Renal cortical epithelial cell (primary cell): ENCODE measurements around the gene SCRN1. TPM values are rescaled to one million over a fixed set of nuclear protein-coding genes. Genes with fewer than 3 reads are reported as not detected.
"Not testable (repeated sequence)": the region's sequence is repeated elsewhere in the genome, so short reads cannot be mapped to it uniquely, and the experiment has no call there.

Experiments
- DNase-seq: peaks from one replicate; pipeline ENCODE4 v3.0.0-alpha.2; 2011; ENCODE audit warnings: low read depth
- total RNA-seq: library from RNA; depleted of rRNA; stranded (reverse); fragments of >200 nt; gene quantifications from 2 replicates; pipeline ENCODE4 v1.2.3, GENCODE V29; 2014

SCRN1 gene
- total RNA-seq, 1 donor from 2014 or later: 127 TPM

DNA sequence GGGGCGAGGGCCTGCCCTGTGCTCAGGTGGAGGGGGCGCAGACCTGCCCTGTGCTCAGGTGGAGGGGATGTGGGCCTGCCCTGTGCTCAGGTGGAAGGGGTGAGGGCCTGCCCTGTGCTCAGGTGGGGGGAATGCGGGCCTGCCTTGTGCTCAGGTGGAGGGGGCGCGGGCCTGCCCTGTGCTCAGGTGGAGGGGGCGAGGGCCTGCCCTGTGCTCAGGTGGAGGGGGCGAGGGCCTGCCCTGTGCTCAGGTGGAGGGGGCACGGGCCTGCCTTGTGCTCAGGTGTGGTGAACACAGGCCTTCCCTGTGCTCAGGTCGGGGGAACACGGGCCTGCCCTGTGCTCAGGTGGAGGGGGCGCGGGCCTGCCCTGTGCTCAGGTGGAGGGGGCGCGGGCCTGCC lies 98.8 kb downstream of the SCRN1 start:
- DNase-seq: not testable (repeated sequence)

DNA sequence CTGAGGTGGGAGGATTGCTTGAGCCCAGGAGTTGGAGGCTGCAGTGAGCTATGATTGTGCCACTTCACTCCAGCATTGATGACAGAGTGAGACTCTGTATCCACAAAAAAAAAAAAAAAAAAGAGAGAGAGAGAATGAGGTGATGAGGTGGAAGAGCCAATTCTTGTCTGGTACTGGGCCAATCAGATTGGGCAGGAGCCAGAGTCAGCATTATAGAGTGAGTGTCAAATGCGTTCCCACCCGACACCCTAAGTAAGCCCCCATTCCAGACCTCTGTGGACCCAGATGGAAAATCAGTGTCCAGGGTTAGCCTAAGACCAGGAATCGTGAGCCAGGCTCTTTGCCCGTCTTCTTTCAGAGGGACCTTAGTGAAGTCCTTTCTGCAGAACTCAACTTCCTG lies 99.3 kb downstream of the SCRN1 start:
- DNase-seq: no peak

DNA sequence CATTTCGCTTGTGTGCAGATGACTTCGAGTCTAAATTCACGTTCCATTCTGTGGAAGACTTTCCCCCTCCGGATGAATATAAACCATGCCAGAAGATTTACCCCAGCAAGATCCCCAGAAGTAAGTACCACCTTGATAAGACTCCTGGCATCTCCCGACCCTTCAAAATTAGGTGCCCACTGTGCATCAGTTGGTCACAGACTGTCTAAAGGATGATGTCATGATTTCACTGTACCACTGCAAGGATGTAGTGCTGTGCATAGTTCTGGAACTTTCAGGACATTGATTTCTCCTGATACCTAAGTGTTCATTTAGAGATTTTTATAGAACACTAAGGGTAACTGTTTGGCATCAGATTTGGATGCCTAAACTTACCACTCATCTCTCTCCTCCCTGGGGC lies 100.3 kb downstream of the SCRN1 start:
- no peak for DNase-seq

DNA sequence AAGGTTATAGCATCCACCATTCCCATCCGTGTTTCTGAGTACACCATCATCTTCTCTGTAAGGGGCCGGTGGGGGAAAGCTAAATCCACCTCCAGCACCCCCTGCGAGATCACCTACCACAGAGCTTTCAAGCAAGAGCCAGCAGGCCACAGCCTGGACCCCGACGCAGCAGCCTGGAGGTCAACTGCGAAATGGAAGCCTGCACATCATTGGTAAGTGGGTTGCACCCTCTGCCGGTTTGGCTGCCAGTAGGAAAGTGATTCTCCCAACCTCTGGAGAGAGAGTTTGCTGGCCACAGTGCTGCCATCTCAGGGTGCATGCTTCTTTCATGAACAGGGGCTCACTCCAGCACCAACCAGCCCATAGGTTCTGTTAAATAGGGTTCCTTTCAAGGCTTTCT lies 101.6 kb downstream of the SCRN1 start:
- DNase-seq: no peak

DNA sequence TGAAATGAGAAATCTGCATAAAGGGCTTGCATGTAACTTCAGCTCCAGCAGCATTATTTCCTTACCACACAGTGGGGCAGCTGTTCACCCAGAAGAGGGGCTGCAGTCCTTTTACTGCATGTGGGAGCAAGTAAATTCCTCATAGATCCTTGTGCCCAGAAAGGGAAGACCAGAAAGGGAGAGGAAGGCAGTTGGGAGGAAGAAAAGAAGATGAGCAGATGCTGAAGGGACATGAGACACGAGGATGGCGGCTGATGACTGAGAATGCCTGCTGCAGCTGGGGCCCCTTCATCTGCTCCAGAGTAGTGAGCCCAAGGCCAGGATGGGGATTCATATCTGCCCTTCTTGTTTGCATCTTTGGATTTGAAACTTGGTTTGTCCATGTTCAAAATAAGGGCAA lies 102.8 kb downstream of the SCRN1 start:
- no peak for DNase-seq

DNA sequence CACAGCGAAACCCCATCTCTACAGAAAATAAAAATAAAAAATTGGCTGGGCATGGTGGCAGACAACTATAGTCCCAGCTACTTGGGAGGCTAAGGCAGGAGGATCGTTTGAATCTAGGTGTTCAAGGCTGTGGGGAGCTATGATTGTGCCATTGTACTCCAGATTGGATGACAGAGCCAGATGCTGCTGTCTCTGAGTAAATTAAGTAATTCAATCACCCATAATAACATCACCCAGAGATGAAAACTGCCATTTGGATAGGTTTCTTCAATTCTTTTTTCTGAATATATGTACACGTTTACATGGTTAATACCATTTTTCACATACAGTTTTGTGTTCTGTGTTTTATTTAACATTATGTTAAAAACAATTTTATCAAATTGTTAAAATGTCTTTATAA lies 104.0 kb downstream of the SCRN1 start:
- DNase-seq: no peak

DNA sequence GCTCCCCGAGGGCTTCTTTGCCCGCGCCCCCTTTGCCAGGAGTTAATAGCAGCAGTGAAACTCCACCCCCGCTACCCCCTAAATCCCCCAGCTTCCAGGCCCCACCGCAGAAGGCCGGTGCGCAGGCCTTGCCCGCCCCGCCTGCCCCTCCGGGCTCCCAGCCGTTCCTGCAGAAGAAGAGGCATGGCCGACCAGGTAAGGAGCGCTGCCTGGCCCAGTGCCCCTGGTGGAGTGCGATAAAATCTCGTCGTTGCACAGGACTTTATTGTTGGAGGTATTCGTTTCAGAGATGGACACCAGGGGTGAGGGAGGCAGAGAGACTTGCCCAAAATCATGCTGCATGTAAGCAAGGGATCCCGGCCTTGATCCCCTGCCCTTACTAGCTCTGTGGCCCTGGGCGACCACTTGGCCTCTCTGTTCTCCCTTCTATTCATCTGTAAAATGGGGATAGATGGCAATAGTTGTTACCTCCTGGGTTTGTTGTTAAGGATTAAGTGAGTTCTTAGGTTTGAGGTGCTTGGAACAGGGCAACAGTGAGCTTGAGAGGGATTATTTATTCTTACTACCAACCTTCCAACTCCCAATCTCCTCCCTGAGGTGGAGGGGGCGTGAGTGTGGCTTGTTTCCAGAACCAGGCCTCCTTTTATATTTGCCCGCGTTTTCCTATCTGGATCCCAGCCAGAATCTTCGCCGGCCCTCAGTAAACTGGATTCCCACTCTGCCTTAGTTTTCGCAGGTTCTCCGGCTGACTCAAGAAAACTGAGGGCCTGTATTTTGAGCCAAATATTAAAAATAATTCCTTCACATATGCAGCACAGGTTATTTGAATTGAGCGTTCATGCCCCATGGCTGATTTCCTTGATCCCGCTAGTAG lies 105.0 kb downstream of the SCRN1 start:
- no peak for DNase-seq

DNA sequence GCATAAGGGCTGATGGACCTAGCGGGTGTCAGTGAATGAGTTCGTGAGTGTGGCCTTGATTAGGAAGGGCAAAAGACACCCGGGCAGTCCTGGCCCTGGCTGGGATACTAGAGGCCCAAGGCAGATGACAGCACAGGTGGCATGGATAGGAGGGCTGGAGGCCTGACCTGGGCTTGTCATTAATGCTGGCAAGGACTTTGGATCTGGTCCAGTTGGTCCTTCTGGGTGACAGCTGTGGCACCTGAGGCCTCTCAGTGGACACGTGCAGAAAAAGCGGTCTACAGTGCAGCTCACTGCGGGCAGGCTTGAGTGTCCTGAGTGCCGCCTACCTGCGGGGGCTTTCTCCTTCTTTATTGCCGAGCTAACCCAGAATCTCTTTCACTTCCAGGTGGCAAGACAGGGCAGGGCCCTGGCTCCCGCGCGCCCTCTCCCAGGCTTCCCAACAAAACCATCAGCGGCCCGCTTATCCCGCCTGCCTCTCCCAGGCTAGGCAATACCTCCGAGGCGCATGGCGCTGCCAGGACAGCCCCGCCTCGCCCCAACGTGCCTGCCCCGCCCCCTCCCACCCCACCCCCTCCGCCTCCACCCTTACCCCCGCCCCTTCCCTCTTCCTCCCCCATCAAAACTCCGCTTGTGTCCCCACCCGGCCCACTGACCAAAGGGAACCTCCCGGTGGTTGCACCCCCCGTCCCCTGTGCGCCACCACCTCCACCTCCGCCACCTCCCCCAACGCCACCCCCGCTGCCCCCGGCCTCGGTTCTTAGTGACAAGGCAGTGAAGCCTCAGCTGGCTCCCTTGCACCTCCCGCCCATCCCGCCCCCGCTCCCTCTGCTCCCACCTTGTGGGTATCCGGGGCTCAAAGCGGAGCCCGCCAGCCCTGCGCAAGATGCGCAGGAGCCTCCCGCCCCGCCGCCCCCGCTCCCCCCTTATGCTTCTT lies 105.9 kb downstream of the SCRN1 start:
- no peak for DNase-seq

DNA sequence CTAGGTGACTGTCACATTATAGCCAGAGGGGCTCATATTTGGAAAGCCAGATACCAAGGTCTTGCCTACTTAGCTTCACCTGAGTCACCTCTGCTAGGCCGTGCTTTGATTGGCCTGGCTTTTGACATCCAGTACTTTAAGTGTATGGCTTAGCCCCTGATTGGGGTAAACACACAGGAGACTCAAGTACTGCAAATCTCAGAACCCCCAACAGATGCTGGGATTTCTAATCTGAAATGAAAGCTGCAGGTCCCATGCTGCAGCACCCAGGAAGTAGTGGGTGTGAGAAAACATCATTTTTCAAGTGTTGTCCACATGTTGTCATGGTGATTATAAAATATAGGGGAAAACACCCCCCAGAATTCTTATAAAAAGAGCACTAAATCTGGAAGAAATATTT lies 107.1 kb downstream of the SCRN1 start:
- no peak for DNase-seq

DNA sequence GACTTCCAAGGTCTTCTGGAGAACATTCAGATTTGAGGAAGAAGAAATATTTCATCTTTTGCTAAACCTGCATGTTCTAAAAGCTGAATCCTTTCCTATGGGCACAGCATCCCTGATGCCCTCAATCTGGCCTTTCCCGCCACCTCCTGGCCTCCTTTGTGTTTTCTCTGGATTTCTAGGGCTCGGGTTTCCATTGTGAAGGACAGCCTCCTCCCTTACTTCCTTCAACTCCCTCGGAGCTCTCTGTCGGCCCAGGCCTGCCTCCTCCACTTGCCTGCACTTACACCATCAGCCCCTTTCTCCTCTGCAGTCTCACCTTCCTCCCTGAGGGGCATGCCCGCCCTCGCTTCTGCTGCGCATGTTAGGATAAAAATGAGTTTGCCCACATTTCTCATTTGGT lies 107.9 kb downstream of the SCRN1 start:
- DNase-seq: no peak

DNA sequence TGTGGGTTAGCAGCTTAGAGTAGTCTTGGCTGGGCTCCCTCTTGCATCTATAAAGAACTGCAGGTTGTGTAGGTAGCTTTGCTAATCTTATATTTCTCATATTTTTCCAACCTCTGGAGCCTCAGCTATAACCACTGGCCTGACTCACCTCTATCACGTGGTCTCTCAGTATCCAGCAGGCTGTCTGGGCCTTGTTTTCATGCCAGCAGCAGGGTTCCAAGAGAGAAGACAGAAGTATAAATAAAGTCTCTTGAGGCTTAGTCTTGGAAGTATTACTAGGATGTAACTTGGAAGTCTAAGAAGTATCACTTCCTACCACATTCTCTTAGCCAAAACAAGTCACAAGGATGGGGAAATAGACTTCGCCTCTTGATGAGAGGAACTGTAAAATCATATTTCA lies 110.0 kb downstream of the SCRN1 start:
- no peak for DNase-seq

DNA sequence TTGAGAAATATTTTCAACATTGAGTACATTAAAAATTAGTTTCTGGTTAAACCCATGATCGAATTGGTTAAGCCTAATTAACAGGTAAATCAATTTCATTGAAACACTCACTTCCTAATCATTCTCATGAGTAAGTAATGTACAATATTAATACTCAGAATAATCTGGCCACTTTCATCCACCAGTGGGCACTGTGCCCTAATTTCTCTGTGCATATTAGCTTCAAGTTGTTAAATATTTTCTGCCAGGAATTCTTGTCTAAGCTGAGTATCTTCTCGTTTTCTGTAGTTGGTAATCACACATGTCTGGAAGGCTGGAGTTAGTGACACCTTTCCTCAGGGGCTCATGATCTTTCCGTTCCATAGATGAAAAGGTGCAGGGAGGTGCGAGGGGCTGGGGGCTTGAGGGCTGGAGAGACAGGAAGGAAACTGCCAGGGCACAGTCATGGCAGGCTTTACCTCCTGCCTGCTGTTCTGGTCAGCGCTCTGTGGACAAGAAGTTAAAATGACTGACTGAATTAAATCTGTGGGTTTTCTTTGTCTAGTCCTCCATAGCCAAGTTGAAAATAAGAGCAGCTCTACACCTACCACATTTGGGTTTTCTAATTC lies 111.4 kb downstream of the SCRN1 start:
- DNase-seq: peak; percentile 46

DNA sequence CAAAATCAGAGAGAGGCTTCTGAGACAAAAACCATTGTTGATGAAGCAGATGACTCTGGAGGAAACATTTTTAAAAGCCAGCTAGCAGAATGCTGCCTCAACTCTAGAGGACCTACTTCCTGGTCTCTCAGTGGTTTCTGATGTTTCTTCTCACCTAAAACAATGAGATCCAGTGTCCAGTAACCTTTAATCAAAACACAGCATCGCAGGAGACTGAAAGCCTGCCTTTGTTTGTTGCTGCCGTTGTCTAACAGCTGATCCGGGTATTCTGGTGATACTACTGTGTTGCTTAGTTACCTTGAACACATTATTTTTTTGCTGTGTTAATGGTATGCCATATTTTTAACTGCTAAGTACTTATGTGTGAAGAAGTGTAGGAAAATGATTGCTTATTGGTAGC lies 112.4 kb downstream of the SCRN1 start:
- peak; percentile 21 for DNase-seq

DNA sequence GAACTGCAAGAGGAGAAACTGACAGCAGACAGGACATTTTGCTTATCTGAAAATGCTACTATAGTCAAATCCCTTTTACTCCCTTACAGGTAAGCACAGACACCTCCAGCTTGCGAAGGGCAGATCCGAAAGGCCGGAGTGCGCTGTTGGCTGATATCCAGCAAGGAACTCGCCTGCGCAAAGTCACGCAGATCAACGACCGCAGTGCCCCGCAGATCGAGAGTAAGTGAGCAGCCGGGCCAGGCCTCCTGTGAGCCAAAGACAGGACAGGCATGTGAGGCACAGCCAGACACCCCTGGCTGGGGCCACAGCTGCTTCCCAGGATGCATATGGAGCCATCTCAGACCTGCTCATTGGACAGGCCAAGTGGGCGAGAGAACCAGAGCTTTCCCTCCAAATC lies 113.9 kb downstream of the SCRN1 start:
- no peak for DNase-seq

DNA sequence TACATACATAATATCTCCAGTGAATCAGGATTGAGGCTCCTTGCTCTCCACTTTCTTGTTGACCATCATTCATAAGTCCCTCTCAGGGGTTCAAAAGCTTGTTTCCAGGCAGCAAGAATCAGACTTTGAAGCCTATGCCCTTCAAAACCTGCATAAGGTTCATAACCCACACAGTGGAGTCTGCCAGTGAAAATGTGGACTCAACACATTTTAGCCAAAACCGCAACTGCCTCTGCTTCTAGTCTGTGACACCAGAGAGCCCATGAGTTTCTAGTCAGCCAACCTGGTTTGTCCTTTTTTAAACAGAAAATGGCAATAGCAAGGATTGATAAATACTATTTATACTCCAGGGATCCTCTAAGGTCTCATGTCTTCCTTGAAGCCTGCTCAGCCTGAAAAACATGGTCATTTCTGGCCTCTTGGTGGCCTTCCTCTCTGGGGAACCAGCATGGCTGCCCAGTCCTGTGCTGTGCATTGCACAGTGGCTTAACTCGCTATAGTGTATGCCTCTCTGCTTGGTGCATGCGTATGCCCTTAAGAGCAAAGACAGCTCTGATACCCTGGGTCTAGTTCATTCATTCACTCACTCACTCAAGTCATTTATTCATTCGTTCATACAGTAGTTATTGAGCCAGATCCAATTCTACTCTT lies 115.8 kb downstream of the SCRN1 start:
- no peak for DNase-seq

DNA sequence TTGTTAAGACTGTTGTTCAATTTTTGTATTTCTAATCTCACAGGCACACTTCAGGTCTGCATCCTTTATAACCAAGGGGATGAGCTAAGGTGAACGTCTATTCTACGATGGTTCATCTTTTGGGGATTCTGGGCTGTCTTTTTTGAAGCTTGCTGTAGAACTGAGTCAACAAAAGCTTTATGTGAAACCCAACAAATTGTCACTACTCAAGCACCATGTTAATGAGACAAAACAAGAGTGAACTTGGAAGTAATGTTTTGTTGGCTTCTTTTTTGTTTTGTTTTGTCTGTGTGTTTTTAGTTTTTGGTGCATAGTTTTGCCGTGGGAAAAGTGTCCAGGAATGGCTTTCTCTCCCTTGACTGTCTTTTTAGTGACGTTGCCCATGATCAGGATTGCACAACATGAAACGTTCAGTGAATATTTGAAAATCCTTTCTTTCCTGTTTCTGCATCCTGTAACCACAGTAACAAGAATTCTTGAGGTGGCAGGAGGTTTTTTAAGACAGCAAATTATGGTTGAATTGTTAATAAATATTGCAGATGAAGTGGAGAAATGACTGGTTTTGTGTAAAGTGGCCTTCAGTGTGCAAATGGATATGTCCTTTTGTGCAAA lies 117.7 kb downstream of the SCRN1 start:
- peak; percentile 13 for DNase-seq

Other genes with a start within 250 kb of the SCRN1 start
- gene WIPF3, start 183.3 kb downstream of the SCRN1 start, total RNA-seq: 0.35 TPM in 1 of 2 replicates, not detected in the other
- gene FKBP14, start 36.9 kb upstream of the SCRN1 start, total RNA-seq: 16.3 and 35.4 TPM in 2 replicates
- 19.6 and 24.7 TPM in 2 replicates for gene PLEKHA8, start 38.6 kb upstream of the SCRN1 start, total RNA-seq
- 11.6 and 19.4 TPM in 2 replicates for gene MTURN, start 145.2 kb upstream of the SCRN1 start, total RNA-seq